ENCODE results near the gene DLEC1. TPM values are rescaled to one million over a fixed set of nuclear protein-coding genes. Genes with fewer than 3 reads are reported as not detected.
"Not testable (repeated sequence)": the region's sequence is repeated elsewhere in the genome, so short reads cannot be mapped to it uniquely, and the experiment has no call there.

The DLEC1 gene
- polyA plus RNA-seq, 4 donors, result 0.19 to 1.5 (median 0.85) TPM

DNA sequence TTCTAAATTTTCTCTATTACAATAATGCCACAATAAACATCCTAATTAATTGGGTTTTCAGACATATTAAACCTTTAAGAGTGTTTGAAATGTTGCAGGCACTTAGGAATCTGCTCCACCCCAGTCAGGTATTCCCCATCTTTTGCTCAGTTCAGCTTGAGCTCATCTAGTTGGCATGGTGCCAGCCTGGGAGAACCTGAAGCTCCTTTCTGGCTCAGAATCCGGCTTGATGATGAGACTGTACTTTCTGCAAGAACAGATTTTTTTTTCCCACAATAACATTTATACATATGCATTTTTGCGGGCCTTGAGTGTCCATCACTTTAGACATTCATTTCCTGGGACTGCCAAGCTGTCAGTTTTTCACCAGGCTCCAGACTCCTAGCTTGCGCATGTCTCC, 118.6 kb downstream of the DLEC1 start:
- H3K4me1 ChIP-seq (ENCODE audit: control insufficient read depth in 3 of 3, insufficient read depth in 2 of 3, low read depth in 1 of 3, low read length in 2 of 3), result no peaks in the 10 kb centered on the region
- DNase-seq, result peak in 1 of 2 donors; percentile 26
- H3K36me3 ChIP-seq (ENCODE audit: control insufficient read depth in 3 of 3, insufficient read depth in 2 of 3, low read depth in 1 of 3, low read length in 3 of 3), result no peaks in the 10 kb centered on the region
- no peak for FAIRE-seq
- no peaks in the 10 kb centered on the region for H3K27me3 ChIP-seq (ENCODE audit: control insufficient read depth in 3 of 3, insufficient read depth in 3 of 3, low read length in 3 of 3)
- 82 to 87% (median 82%) methylated on average over 3 of the region's 3 CpGs for WGBS, 3 donors
- no peak overlapping the region for H3K4me3 ChIP-seq (ENCODE audit: low read depth in 1 of 3, low read length in 3 of 3)
- no peaks in the 10 kb centered on the region for H3K9me3 ChIP-seq (ENCODE audit: control insufficient read depth in 2 of 2, insufficient read depth in 1 of 2, low read depth in 1 of 2, low read length in 1 of 2)
- no peak overlapping the region for H3K27ac ChIP-seq (ENCODE audit: low read depth in 1 of 3, low read length in 2 of 3)

DNA sequence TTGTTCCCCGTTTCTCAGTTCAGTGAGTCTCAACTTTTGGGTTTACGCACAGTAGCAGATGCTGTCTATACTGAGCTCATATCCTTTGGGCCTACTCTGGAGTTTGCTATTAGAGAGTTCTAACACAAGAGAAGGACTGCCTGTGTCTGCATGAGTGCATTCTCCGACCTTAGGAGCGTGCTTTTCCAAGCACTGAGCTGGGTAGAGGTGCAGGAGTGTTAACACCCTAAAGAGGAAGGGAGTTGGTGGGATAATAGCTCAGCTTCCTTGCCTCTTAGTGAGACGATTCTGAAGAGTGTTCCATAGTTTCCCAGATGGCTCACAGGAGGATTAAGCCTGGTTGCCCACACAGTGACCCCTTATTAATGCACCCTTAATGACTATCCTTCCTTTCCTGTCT, 119.5 kb downstream of the DLEC1 start:
- no peaks in the 10 kb centered on the region for H3K4me1 ChIP-seq (ENCODE audit: control insufficient read depth in 3 of 3, insufficient read depth in 2 of 3, low read depth in 1 of 3, low read length in 2 of 3)
- 78 to 92% (median 83%) methylated on average over 5 of the region's 5 CpGs for WGBS, 3 donors
- H3K9me3 ChIP-seq (ENCODE audit: control insufficient read depth in 2 of 2, insufficient read depth in 1 of 2, low read depth in 1 of 2, low read length in 1 of 2), result no peaks in the 10 kb centered on the region
- DNase-seq, result no peak
- FAIRE-seq, result no peak
- no peak overlapping the region for H3K27ac ChIP-seq (ENCODE audit: low read depth in 1 of 3, low read length in 2 of 3)
- no peak overlapping the region for H3K4me3 ChIP-seq (ENCODE audit: low read depth in 1 of 3, low read length in 3 of 3)
- no peaks in the 10 kb centered on the region for H3K36me3 ChIP-seq (ENCODE audit: control insufficient read depth in 3 of 3, insufficient read depth in 2 of 3, low read depth in 1 of 3, low read length in 3 of 3)
- H3K27me3 ChIP-seq (ENCODE audit: control insufficient read depth in 3 of 3, insufficient read depth in 3 of 3, low read length in 3 of 3), result no peaks in the 10 kb centered on the region

DNA sequence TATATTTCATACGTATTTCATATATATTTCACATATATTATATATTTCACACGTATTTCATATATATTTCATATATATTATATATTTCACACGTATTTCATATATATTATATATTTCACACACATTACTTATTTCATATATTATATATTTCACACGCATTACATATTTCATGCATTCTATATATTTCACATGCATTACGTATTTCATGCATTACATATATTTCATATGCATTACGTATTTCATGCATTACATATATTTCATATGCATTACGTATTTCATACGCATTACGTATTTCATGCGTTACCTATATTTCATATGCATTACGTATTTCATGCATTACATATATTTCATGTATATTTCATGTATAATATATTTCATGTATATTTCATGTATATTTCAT, 121.7 kb downstream of the DLEC1 start:
- H3K27me3 ChIP-seq (ENCODE audit: control insufficient read depth in 3 of 3, insufficient read depth in 3 of 3, low read length in 3 of 3); H3K4me1 ChIP-seq (ENCODE audit: control insufficient read depth in 3 of 3, insufficient read depth in 2 of 3, low read depth in 1 of 3, low read length in 2 of 3); H3K4me3 ChIP-seq (ENCODE audit: low read depth in 1 of 3, low read length in 3 of 3); H3K9me3 ChIP-seq (ENCODE audit: control insufficient read depth in 2 of 2, insufficient read depth in 1 of 2, low read depth in 1 of 2, low read length in 1 of 2); DNase-seq; H3K27ac ChIP-seq (ENCODE audit: low read depth in 1 of 3, low read length in 2 of 3); FAIRE-seq; H3K36me3 ChIP-seq (ENCODE audit: control insufficient read depth in 3 of 3, insufficient read depth in 2 of 3, low read depth in 1 of 3, low read length in 3 of 3): not testable (repeated sequence)
- WGBS, 3 donors, result 94 to 97% (median 95%) methylated on average over 11 of the region's 11 CpGs

DNA sequence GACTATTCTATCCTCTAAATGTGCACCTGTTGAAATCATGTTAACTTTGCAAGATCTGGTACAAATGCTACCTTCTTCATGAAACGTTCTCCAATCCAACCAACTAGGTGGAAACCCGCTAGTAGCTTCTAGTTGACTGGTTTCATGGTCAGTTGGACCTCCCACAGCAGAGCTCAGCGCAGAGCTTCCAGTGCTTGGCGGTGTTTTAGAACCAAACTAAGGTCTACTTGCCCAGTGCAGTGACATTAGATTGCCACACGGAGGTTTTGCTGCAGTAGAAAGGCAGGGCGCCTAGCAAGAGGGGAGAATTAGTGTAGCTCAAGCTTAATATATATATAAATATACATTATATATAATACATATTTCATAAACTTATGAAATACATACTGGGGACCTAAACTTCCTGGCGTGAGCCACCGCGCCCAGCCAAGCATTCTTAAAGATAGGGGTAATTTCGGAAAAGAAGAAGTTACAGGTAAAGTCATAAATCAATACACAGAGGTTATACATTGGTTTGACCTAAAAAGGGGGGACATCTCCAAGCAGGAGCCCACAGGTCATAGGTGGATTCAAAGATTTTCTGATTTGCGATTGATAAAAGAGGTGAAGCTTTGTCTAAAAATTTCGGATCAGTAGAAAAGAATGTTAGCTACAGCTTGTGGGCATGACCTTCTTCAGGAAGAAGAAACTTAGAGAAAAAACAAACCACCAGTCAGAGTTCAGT, 124.3 kb downstream of the DLEC1 start:
- FAIRE-seq (no peak), DNase-seq (peak in 1 of 2 donors; percentile 28)
- Histone ChIP-seq H3K27me3 (ENCODE audit: control insufficient read depth in 3 of 3, insufficient read depth in 3 of 3, low read length in 3 of 3) (no peaks in the 10 kb centered on the region), H3K4me1 (ENCODE audit: control insufficient read depth in 3 of 3, insufficient read depth in 2 of 3, low read depth in 1 of 3, low read length in 2 of 3) (peaks cover 10 to 12% (median 10%) of the 10 kb centered on the region in 3 donors), H3K27ac (ENCODE audit: low read depth in 1 of 3, low read length in 2 of 3) (no peak overlapping the region), H3K36me3 (ENCODE audit: control insufficient read depth in 3 of 3, insufficient read depth in 2 of 3, low read depth in 1 of 3, low read length in 3 of 3) (no peaks in the 10 kb centered on the region), H3K4me3 (ENCODE audit: low read depth in 1 of 3, low read length in 3 of 3) (no peak overlapping the region), H3K9me3 (ENCODE audit: control insufficient read depth in 2 of 2, insufficient read depth in 1 of 2, low read depth in 1 of 2, low read length in 1 of 2) (no peaks in the 10 kb centered on the region)
- WGBS, 3 donors, result 89 to 90% (median 90%) methylated on average over 12 of the region's 12 CpGs

DNA sequence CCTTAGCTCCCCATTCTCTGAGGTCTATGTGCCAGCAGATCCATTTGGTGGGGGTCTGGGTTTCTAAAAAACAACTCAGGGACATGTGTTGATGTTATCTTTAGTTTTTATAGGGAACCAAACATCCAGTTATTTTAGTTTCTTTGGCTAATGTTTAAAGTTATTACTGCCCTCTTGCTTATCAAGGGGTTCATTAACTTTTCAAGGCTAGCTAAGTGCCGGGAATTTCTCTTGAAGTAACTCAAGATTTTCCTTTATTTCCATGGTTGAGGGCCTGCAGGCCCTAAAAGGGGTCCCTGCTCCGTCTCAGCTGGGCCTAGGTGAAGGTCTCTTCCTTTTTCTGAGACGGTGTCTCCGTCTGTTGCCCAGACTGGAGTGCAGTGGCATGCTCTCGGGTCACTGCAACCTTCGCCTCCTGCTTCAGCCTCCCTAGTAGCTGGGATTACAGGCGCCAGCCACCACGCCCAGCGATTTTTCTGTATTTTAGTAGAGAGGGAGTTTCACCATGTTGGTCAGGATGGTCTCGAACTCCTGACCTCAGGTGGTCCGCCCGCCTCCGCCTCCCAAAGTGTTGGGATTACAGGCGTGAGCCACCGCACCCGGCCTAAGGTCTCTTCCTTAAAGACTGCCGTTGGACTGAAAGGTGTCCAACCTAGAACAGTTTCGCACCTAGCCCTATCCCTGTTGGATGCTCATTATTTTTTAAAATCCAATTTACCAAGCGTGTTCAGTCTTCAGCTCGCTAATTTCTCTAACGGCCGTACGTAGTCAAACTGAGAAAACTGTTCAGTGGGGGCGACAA, 125.0 kb downstream of the DLEC1 start:
- FAIRE-seq (no peak), DNase-seq (peak; percentile 27 to 45)
- H3K27ac ChIP-seq (ENCODE audit: low read depth in 1 of 3, low read length in 2 of 3), result peak overlapping the region; percentile 90 to 98 (median 92)
- peak overlapping the region; percentile 43 to 90 (median 49) for H3K4me3 ChIP-seq (ENCODE audit: low read depth in 1 of 3, low read length in 3 of 3)
- no peaks in the 10 kb centered on the region for H3K9me3 ChIP-seq (ENCODE audit: control insufficient read depth in 2 of 2, insufficient read depth in 1 of 2, low read depth in 1 of 2, low read length in 1 of 2)
- H3K4me1 ChIP-seq (ENCODE audit: control insufficient read depth in 3 of 3, insufficient read depth in 2 of 3, low read depth in 1 of 3, low read length in 2 of 3), result peaks cover 10 to 12% (median 10%) of the 10 kb centered on the region in 3 donors
- WGBS, 3 donors, result 38 to 64% (median 45%) methylated on average over 24 of the region's 24 CpGs
- H3K27me3 ChIP-seq (ENCODE audit: control insufficient read depth in 3 of 3, insufficient read depth in 3 of 3, low read length in 3 of 3), result no peaks in the 10 kb centered on the region
- no peaks in the 10 kb centered on the region for H3K36me3 ChIP-seq (ENCODE audit: control insufficient read depth in 3 of 3, insufficient read depth in 2 of 3, low read depth in 1 of 3, low read length in 3 of 3)

DNA sequence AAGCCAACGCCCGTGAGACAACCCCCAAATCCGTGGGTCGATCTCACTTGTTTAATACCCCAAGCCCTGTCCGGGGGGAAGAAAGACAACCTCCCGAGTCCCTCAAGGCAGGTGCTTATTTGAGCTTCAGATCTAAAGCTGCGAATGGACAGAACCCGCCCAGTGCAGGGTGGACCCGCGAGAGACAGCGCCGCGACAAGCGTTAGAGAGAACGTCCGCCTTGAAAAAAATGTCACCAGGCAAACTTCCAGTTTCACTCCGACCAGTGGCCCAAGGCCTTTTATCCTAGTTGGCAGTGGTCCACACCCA, 125.6 kb downstream of the DLEC1 start:
- WGBS, 3 donors, result 0 to 1% (median 0%) methylated on average over 17 of the region's 17 CpGs

DNA sequence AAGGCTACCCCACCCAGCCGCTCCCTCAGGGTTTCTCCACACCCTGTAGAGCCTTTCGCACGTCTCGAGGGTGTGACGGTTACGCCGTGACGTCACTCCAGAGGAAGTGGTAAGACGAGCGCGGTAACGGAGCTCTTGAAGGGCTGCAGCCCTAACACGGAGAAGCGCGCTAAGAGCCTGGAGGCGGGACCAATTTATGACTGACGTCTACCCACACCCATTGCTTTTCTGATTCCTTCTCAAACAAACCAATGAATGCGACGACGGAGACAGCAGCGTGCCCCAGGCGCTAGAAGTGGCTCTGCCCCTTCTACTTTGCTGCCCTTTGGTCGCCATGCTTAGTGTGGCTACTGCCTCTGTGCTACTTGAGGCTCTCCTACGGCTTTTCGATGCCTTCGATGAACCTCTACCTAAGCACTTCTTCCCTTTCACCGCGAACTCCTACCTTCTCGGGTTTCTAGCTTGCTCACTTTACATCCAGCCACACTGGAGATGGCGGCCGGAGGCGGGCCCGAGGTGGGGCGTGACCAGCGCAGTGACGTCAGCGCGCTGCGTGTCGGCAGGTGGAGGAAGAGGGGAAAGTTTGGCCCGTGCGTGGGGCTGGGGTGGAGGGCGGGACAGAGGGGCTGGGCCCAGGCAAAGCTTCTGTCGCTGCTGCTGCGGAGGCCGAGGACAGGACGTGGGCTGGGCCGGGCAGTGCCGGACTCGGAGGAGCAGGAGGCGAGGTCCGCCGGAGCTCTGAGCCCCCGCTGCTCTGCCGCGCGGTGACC, 126.1 kb downstream of the DLEC1 start, which contains the start of gene OXSR1:
Gene OXSR1 (plus strand): TSS at position 586 of the 770 bp plus-strand sequence. CDS start 340 bp downstream, outside the sequence.
- peaks cover 10 to 12% (median 10%) of the 10 kb centered on the region in 3 donors for H3K4me1 ChIP-seq (ENCODE audit: control insufficient read depth in 3 of 3, insufficient read depth in 2 of 3, low read depth in 1 of 3, low read length in 2 of 3)
- H3K9me3 ChIP-seq (ENCODE audit: control insufficient read depth in 2 of 2, insufficient read depth in 1 of 2, low read depth in 1 of 2, low read length in 1 of 2), result no peaks in the 10 kb centered on the region
- peak within 1 kb of the TSS; percentile 90 to 98 (median 92) for H3K27ac ChIP-seq (ENCODE audit: low read depth in 1 of 3, low read length in 2 of 3)
- 0% methylated on average over 48 to 57 of the region's 57 CpGs for WGBS, 3 donors
- peak; percentile 100 for DNase-seq
- no peaks in the 10 kb centered on the region for H3K27me3 ChIP-seq (ENCODE audit: control insufficient read depth in 3 of 3, insufficient read depth in 3 of 3, low read length in 3 of 3)
- H3K4me3 ChIP-seq (ENCODE audit: low read depth in 1 of 3, low read length in 3 of 3), result peak within 1 kb of the TSS; percentile 68 to 90 (median 78)
- peak; percentile 92 for FAIRE-seq
- H3K36me3 ChIP-seq (ENCODE audit: control insufficient read depth in 3 of 3, insufficient read depth in 2 of 3, low read depth in 1 of 3, low read length in 3 of 3), result no peaks in the 10 kb centered on the region

More for the DNA sequence above, 125.6 kb downstream of the DLEC1 start:
- peaks cover 10 to 12% (median 10%) of the 10 kb centered on the region in 3 donors for H3K4me1 ChIP-seq (ENCODE audit: control insufficient read depth in 3 of 3, insufficient read depth in 2 of 3, low read depth in 1 of 3, low read length in 2 of 3)
- no peaks in the 10 kb centered on the region for H3K9me3 ChIP-seq (ENCODE audit: control insufficient read depth in 2 of 2, insufficient read depth in 1 of 2, low read depth in 1 of 2, low read length in 1 of 2)
- no peaks in the 10 kb centered on the region for H3K36me3 ChIP-seq (ENCODE audit: control insufficient read depth in 3 of 3, insufficient read depth in 2 of 3, low read depth in 1 of 3, low read length in 3 of 3)
- FAIRE-seq (no peak), DNase-seq (no peak)
- peak overlapping the region; percentile 90 to 98 (median 92) for H3K27ac ChIP-seq (ENCODE audit: low read depth in 1 of 3, low read length in 2 of 3)
- H3K4me3 ChIP-seq (ENCODE audit: low read depth in 1 of 3, low read length in 3 of 3), result peak overlapping the region; percentile 43 to 90 (median 49)
- H3K27me3 ChIP-seq (ENCODE audit: control insufficient read depth in 3 of 3, insufficient read depth in 3 of 3, low read length in 3 of 3), result no peaks in the 10 kb centered on the region
